ENCODE data around the gene MAP2K3. TPM values are rescaled to one million over a fixed set of nuclear protein-coding genes. Genes with fewer than 3 reads are reported as not detected.
"Not testable (repeated sequence)": the region's sequence is repeated elsewhere in the genome, so short reads cannot be mapped to it uniquely, and the experiment has no call there.

MAP2K3 gene
- total RNA-seq, 1 donor from 2014 or later: 3.5 TPM

- H3K9ac ChIP-seq; DNase-seq (ENCODE audit: low spot score); H3K27me3 ChIP-seq: not testable (repeated sequence)
Observed at GRCh38 chr17:21347660-21348059, 63.1 kb downstream of the MAP2K3 start.

GRCh38 chr17:21348081-21348925, 63.8 kb downstream of the MAP2K3 start:
- H3K4me1 Mint-ChIP-seq; DNase-seq (ENCODE audit: low spot score); H3K9ac ChIP-seq; H3K27me3 ChIP-seq; H2AFZ ChIP-seq (replicated peaks); H3K4me3 ChIP-seq; H4K20me1 ChIP-seq (ENCODE audit: low read depth); H3K9me3 ChIP-seq (ENCODE audit: low read depth); H3K79me2 ChIP-seq (ENCODE audit: low read depth); H3K36me3 ChIP-seq; H3K4me2 ChIP-seq; H3K27ac Mint-ChIP-seq; H3K9me3 Mint-ChIP-seq; H3K27ac ChIP-seq; H3F3A ChIP-seq (ENCODE audit: low read depth); H3K36me3 Mint-ChIP-seq; H3K27me3 Mint-ChIP-seq (ENCODE audit: insufficient read depth, low read depth); H3K4me3 Mint-ChIP-seq; H3K4me1 ChIP-seq: not testable (repeated sequence)

More at GRCh38 chr17:21347660-21348059, 63.1 kb downstream of the MAP2K3 start:
- H3K4me1 ChIP-seq; H3K27ac ChIP-seq; H3K9me3 ChIP-seq (ENCODE audit: low read depth); H3K79me2 ChIP-seq (ENCODE audit: low read depth); H2AFZ ChIP-seq (replicated peaks); H3K4me2 ChIP-seq; H4K20me1 ChIP-seq (ENCODE audit: low read depth); H3K36me3 ChIP-seq; H3K27ac Mint-ChIP-seq; H3F3A ChIP-seq (ENCODE audit: low read depth); H3K9me3 Mint-ChIP-seq; H3K4me3 Mint-ChIP-seq; H3K4me3 ChIP-seq; H3K36me3 Mint-ChIP-seq; H3K27me3 Mint-ChIP-seq (ENCODE audit: insufficient read depth, low read depth); H3K4me1 Mint-ChIP-seq: not testable (repeated sequence)

GRCh38 chr17:21348926-21349261, 64.4 kb downstream of the MAP2K3 start:
- H3K4me1 Mint-ChIP-seq; H3K27me3 Mint-ChIP-seq (ENCODE audit: insufficient read depth, low read depth): not testable (repeated sequence)

GRCh38 chr17:21349358-21350050, 65.0 kb downstream of the MAP2K3 start:
- H3K27me3 Mint-ChIP-seq (ENCODE audit: insufficient read depth, low read depth): not testable (repeated sequence)
- peak overlapping the region; percentile 63 for H3K27ac Mint-ChIP-seq

More at GRCh38 chr17:21348926-21349261, 64.4 kb downstream of the MAP2K3 start:
- not testable (repeated sequence) for H3K9me3 Mint-ChIP-seq; H3K4me2 ChIP-seq; H3K9me3 ChIP-seq (ENCODE audit: low read depth); H3K36me3 ChIP-seq; H2AFZ ChIP-seq (replicated peaks); H3K79me2 ChIP-seq (ENCODE audit: low read depth); H3K36me3 Mint-ChIP-seq; DNase-seq (ENCODE audit: low spot score); H3K4me1 ChIP-seq; H3K4me3 Mint-ChIP-seq; H3K27ac ChIP-seq; H3K27ac Mint-ChIP-seq; H3K9ac ChIP-seq; H3K4me3 ChIP-seq; H3K27me3 ChIP-seq; H3F3A ChIP-seq (ENCODE audit: low read depth); H4K20me1 ChIP-seq (ENCODE audit: low read depth)

GRCh38 chr17:21350495-21350894, 66.0 kb downstream of the MAP2K3 start:
- not testable (repeated sequence) for H4K20me1 ChIP-seq (ENCODE audit: low read depth); H3K27me3 ChIP-seq; DNase-seq (ENCODE audit: low spot score); H3K27me3 Mint-ChIP-seq (ENCODE audit: insufficient read depth, low read depth); H3K4me3 Mint-ChIP-seq; H2AFZ ChIP-seq (replicated peaks); H3K79me2 ChIP-seq (ENCODE audit: low read depth); H3K4me1 Mint-ChIP-seq; H3K27ac Mint-ChIP-seq; H3K4me1 ChIP-seq; H3F3A ChIP-seq (ENCODE audit: low read depth); H3K36me3 Mint-ChIP-seq; H3K4me2 ChIP-seq; H3K27ac ChIP-seq; H3K4me3 ChIP-seq; H3K36me3 ChIP-seq; H3K9me3 ChIP-seq (ENCODE audit: low read depth); H3K9me3 Mint-ChIP-seq; H3K9ac ChIP-seq

More at GRCh38 chr17:21349358-21350050, 65.0 kb downstream of the MAP2K3 start:
- not testable (repeated sequence) for H3K79me2 ChIP-seq (ENCODE audit: low read depth); H3K36me3 ChIP-seq; DNase-seq (ENCODE audit: low spot score); H3K9me3 Mint-ChIP-seq; H3K36me3 Mint-ChIP-seq; H3K4me1 ChIP-seq; H3F3A ChIP-seq (ENCODE audit: low read depth); H4K20me1 ChIP-seq (ENCODE audit: low read depth); H2AFZ ChIP-seq (replicated peaks); H3K4me3 ChIP-seq; H3K4me3 Mint-ChIP-seq; H3K27ac ChIP-seq; H3K9me3 ChIP-seq (ENCODE audit: low read depth); H3K4me2 ChIP-seq; H3K9ac ChIP-seq; H3K27me3 ChIP-seq; H3K4me1 Mint-ChIP-seq
